WERI-Rb-1 (cell line): ENCODE results near the gene APC.
"Not testable (repeated sequence)": the region's sequence is repeated elsewhere in the genome, so short reads cannot be mapped to it uniquely, and the experiment has no call there.

Source experiments
- DNase-seq: peaks from one replicate; pipeline ENCODE4 v3.0.0-alpha.2; 2020
- H3K27ac ChIP-seq: fragments of 250-450 bp; sonication (Bioruptor Pico); 2 replicates; pipeline ENCODE4 v1.5.1; 2020; ENCODE audit warnings: mild to moderate bottlenecking, moderate library complexity
- H3K27me3 ChIP-seq: fragments of 250-450 bp; sonication (Bioruptor Pico); 2 replicates; pipeline ENCODE4 v1.5.1; 2021; ENCODE audit warnings: mild to moderate bottlenecking, low read depth, moderate library complexity; ENCODE audit not compliant: insufficient read depth, severe bottlenecking
- H3K36me3 ChIP-seq: fragments of 250-450 bp; sonication (Bioruptor Pico); 2 replicates; pipeline ENCODE4 v1.5.1; 2020; ENCODE audit warnings: mild to moderate bottlenecking, moderate library complexity
- H3K4me3 ChIP-seq: 2 replicates; pipeline ENCODE4 v1.5.1; 2011; ENCODE audit warnings: low read depth, mild to moderate bottlenecking, control low read depth, low read length
- H3K9me3 ChIP-seq: fragments of 250-450 bp; sonication (Bioruptor Pico); 2 replicates; pipeline ENCODE4 v1.5.1; 2021; ENCODE audit warnings: mild to moderate bottlenecking, moderate library complexity; ENCODE audit not compliant: severe bottlenecking
- CTCF ChIP-seq: IDR thresholded peaks from 2 replicates; pipeline ENCODE4 v1.5.1; 2011; ENCODE audit warnings: low read depth, mild to moderate bottlenecking, control low read depth, inconsistent platforms, low read length

Gene APC

GRCh38 chr5:112883192-112883591 is 145.5 kb downstream of the APC start:
- Histone ChIP-seq H3K27me3 (no peaks in the 10 kb centered on the region), H3K36me3 (peaks cover 85% of the 10 kb centered on the region), H3K9me3 (no peaks in the 10 kb centered on the region), H3K4me3 (no peak overlapping the region), H3K27ac (0 out of 2 replicates have a peak overlapping the region, but pooled peaks have one; percentile 23)
- DNase-seq: no peak
- no peak for TF ChIP-seq CTCF

DNA sequence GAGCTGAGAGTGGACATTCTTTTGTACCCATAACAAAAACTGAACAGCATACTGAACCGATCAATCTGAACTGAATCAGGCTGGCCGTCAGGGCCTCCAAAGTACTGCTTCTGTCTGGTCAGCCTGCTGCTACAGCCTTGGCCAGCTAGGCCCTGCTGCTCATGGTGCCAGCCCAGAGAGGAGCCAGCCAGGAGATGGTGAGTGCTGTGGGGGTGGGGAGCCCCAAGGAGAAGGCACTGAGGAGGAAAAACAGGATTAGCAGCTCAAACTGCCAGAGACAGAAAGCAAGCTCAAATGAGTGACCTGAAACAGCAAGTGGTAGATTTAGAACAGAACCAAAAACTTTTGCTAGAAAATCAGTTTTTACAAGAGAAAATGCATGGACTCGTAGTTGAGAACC is 147.3 kb downstream of the APC start:
- no peak overlapping the region for H3K4me3 ChIP-seq
- H3K27ac ChIP-seq: peak overlapping the region; percentile 11; the same call in 1 of the 2 replicates
- H3K9me3 ChIP-seq: no peaks in the 10 kb centered on the region
- H3K27me3 ChIP-seq: no peaks in the 10 kb centered on the region
- H3K36me3 ChIP-seq: peaks cover 72% of the 10 kb centered on the region
- DNase-seq: no peak
- no peak for TF ChIP-seq CTCF

GRCh38 chr5:112886975-112887374 is 149.3 kb downstream of the APC start:
- Histone ChIP-seq H3K36me3 (peaks cover 55% of the 10 kb centered on the region), H3K4me3 (no peak overlapping the region), H3K27me3 (no peaks in the 10 kb centered on the region), H3K27ac (no peak overlapping the region), H3K9me3 (no peaks in the 10 kb centered on the region)
- DNase-seq: no peak
- TF ChIP-seq CTCF: no peak

DNA sequence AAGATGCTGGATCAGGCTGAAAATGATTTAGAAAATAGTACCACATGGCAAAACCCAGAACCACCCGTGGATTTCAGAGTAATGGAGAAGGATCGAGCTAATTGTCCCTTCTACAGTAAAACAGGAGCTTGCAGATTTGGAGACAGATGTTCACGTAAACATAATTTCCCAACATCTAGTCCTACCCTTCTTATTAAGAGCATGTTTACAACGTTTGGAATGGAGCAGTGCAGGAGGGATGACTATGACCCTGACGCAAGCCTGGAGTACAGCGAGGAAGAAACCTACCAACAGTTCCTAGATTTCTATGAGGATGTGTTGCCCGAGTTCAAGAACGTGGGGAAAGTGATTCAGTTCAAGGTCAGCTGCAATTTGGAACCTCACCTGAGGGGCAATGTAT is 154.4 kb downstream of the APC start:
- peaks cover 33% of the 10 kb centered on the region for H3K36me3 ChIP-seq
- not testable (repeated sequence) for H3K4me3 ChIP-seq, H3K27me3 ChIP-seq, H3K9me3 ChIP-seq, H3K27ac ChIP-seq, DNase-seq

GRCh38 chr5:112892776-112893175 is 155.1 kb downstream of the APC start:
- Histone ChIP-seq H3K27me3 (no peaks in the 10 kb centered on the region), H3K36me3 (peaks cover 30% of the 10 kb centered on the region), H3K27ac (no peak overlapping the region), H3K9me3 (no peaks in the 10 kb centered on the region), H3K4me3 (no peak overlapping the region)
- no peak for DNase-seq
- TF ChIP-seq CTCF: no peak

GRCh38 chr5:112895682-112896081 is 158.0 kb downstream of the APC start:
- DNase-seq: no peak
- no peak overlapping the region for H3K4me3 ChIP-seq
- H3K27me3 ChIP-seq: no peaks in the 10 kb centered on the region
- no peak for TF ChIP-seq CTCF
- peaks cover 43% of the 10 kb centered on the region for H3K36me3 ChIP-seq
- no peaks in the 10 kb centered on the region for H3K9me3 ChIP-seq
- peak overlapping the region; percentile 8; the same call in 1 of the 2 replicates for H3K27ac ChIP-seq
